Measurements from ENCODE around the gene MTMR3. TPM values are rescaled to one million over a fixed set of nuclear protein-coding genes. Genes with fewer than 3 reads are reported as not detected.
A peak's percentile ranks its signal among the peaks of the same experiment; 100 is the strongest.

Gene MTMR3
- total RNA-seq, 6 donors from 2014 or later = 50.3 to 117 (median 70.9) TPM

DNA sequence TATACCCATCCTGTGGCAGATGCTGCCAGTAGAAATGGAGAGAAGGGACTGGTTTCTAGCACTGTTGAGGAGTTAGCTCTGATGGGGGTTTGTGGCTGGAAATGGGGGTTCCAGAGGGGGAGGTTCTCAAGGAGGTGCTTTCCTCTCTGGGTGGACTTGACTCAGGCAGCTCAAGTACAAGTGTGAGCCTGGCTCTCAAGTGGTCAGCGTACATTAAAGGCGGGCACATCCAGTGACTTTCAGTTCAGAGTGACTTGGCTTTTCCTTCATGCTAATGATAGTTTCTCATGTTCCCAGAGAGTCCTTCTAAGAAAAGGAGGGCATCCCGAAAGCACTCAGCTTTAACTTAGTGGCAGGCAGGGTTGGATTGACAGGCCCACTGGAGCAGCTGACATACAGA lies 138.4 kb downstream of the MTMR3 start:
- Histone ChIP-seq H3K36me3 (peaks cover 14 to 100% (median 94%) of the 10 kb centered on the region in 4 donors), H3K27ac (peak overlapping the region in 2 of 4 donors; percentile 19 to 22), H3K4me1 (peaks cover 0 to 13% (median 6%) of the 10 kb centered on the region in 4 donors), H3K9me3 (no peaks in the 10 kb centered on the region), H3K27me3 (no peaks in the 10 kb centered on the region), H3K4me3 (no peak overlapping the region)
- DNase-seq (peak in 1 of 2 donors; percentile 63), ATAC-seq (ENCODE audit: low FRiP score in 2 of 2) (no peak)
- TF ChIP-seq EP300 (IDR thresholded peaks at IDR 0.05) (peak in 1 of 4 donors; percentile 19), POLR2A (IDR thresholded peaks at IDR 0.05) (no peak), CTCF (IDR thresholded peaks at IDR 0.05) (no peak), POLR2AphosphoS5 (IDR thresholded peaks at IDR 0.05) (no peak)
- 82 to 89% methylated on average over 3 of the region's 3 CpGs for WGBS, 2 donors

GRCh38 chr22:30021881-30022619 lies 139.1 kb downstream of the MTMR3 start:
- ATAC-seq (ENCODE audit: low FRiP score in 2 of 2) = no peak
- Histone ChIP-seq H3K27ac (peak overlapping the region in 2 of 4 donors; percentile 19 to 22), H3K4me1 (peaks cover 4 to 18% (median 11%) of the 10 kb centered on the region in 4 donors), H3K4me3 (no peak overlapping the region), H3K36me3 (peaks cover 11 to 100% (median 93%) of the 10 kb centered on the region in 4 donors), H3K27me3 (no peaks in the 10 kb centered on the region), H3K9me3 (no peaks in the 10 kb centered on the region)
- WGBS, 2 donors = 92 to 93% methylated on average over 7 to 8 of the region's 8 CpGs
- no peak for DNase-seq
- TF ChIP-seq POLR2A (IDR thresholded peaks at IDR 0.05) = no peak
- TF ChIP-seq EP300 (IDR thresholded peaks at IDR 0.05) = no peak

GRCh38 chr22:30023099-30023660 lies 140.2 kb downstream of the MTMR3 start:
- Histone ChIP-seq H3K36me3 (peaks cover 3 to 100% (median 88%) of the 10 kb centered on the region in 4 donors), H3K9me3 (no peaks in the 10 kb centered on the region), H3K27ac (no peak overlapping the region), H3K4me1 (peaks cover 5 to 29% (median 17%) of the 10 kb centered on the region in 4 donors), H3K27me3 (no peaks in the 10 kb centered on the region), H3K4me3 (no peak overlapping the region)
- WGBS, 2 donors = 85 to 87% methylated on average over 4 of the region's 4 CpGs
- no peak for DNase-seq
- ATAC-seq (ENCODE audit: low FRiP score in 2 of 2) = no peak
- TF ChIP-seq CTCF (IDR thresholded peaks at IDR 0.05) (no peak), POLR2A (IDR thresholded peaks at IDR 0.05) (no peak), POLR2AphosphoS5 (IDR thresholded peaks at IDR 0.05) (no peak), EP300 (IDR thresholded peaks at IDR 0.05) (no peak)

GRCh38 chr22:30024231-30024630 lies 141.3 kb downstream of the MTMR3 start:
- H3K36me3 ChIP-seq = peaks cover 3 to 100% (median 82%) of the 10 kb centered on the region in 4 donors
- no peaks in the 10 kb centered on the region for H3K27me3 ChIP-seq
- WGBS, 2 donors = 96% methylated on average over 5 of the region's 5 CpGs
- TF ChIP-seq CTCF (IDR thresholded peaks at IDR 0.05) (no peak), POLR2AphosphoS5 (IDR thresholded peaks at IDR 0.05) (no peak), EP300 (IDR thresholded peaks at IDR 0.05) (no peak), POLR2A (IDR thresholded peaks at IDR 0.05) (no peak)
- H3K4me1 ChIP-seq = peaks cover 5 to 31% (median 17%) of the 10 kb centered on the region in 4 donors
- ATAC-seq (ENCODE audit: low FRiP score in 2 of 2) (no peak), DNase-seq (no peak)
- H3K4me3 ChIP-seq = no peak overlapping the region
- H3K27ac ChIP-seq = no peak overlapping the region
- no peaks in the 10 kb centered on the region for H3K9me3 ChIP-seq

DNA sequence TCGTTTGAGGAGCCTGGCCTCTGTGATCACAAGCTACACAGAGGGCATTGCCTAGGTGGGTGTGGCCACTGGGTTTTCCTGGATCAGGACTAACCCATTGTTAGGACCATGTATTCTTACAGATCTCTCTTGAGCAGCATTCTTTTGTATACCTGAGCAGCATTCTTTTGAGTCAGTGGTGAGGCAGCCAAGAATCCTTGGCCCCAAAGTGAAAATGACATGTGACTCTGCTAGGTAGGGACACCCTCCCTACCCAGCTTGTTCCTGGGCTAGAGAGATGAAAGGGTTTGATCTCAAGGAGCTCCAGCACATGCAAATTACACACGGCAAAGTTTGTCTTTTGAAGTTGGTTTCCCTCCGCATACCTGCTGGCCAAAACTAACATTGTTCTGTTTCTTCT lies 142.2 kb downstream of the MTMR3 start:
- ATAC-seq (ENCODE audit: low FRiP score in 2 of 2) (peak; percentile 7 to 86), DNase-seq (peak in 1 of 2 donors; percentile 69)
- Histone ChIP-seq H3K27me3 (no peaks in the 10 kb centered on the region), H3K36me3 (peaks cover 3 to 96% (median 72%) of the 10 kb centered on the region in 4 donors), H3K27ac (peak overlapping the region in 3 of 4 donors; percentile 47 to 56 (median 49)), H3K9me3 (no peaks in the 10 kb centered on the region), H3K4me3 (no peak overlapping the region), H3K4me1 (peaks cover 5 to 31% (median 17%) of the 10 kb centered on the region in 4 donors)
- TF ChIP-seq CTCF (IDR thresholded peaks at IDR 0.05) (peak in 1 of 6 experiments; percentile 15), EP300 (IDR thresholded peaks at IDR 0.05) (peak in 1 of 4 donors; percentile 43), POLR2AphosphoS5 (IDR thresholded peaks at IDR 0.05) (no peak), POLR2A (IDR thresholded peaks at IDR 0.05) (no peak)
- WGBS, 2 donors = 43 to 62% methylated on average over 3 of the region's 3 CpGs
